NB4 (cell line): ENCODE results near the gene EDAR.

Experiments
- CTCF ChIP-seq: IDR thresholded peaks from one replicate; pipeline ENCODE4 v1.5.1; 2012; ENCODE audit warnings: low read depth, low read length
- MYC ChIP-seq: IDR thresholded peaks from 2 replicates; pipeline ENCODE4 v1.6.1; 2011; ENCODE audit warnings: low read depth, low read length
- POLR2A ChIP-seq: IDR thresholded peaks from 2 replicates; pipeline ENCODE4 v1.6.1; 2011; ENCODE audit warnings: mild to moderate bottlenecking; ENCODE audit not compliant: insufficient read length; ENCODE audit errors: extremely low read depth
- TF ChIP-seq, protein P1 (sequence below): IDR thresholded peaks from 2 replicates; pipeline ENCODE4 v1.6.1; 2011; ENCODE audit warnings: low read depth, low read length

DNA sequence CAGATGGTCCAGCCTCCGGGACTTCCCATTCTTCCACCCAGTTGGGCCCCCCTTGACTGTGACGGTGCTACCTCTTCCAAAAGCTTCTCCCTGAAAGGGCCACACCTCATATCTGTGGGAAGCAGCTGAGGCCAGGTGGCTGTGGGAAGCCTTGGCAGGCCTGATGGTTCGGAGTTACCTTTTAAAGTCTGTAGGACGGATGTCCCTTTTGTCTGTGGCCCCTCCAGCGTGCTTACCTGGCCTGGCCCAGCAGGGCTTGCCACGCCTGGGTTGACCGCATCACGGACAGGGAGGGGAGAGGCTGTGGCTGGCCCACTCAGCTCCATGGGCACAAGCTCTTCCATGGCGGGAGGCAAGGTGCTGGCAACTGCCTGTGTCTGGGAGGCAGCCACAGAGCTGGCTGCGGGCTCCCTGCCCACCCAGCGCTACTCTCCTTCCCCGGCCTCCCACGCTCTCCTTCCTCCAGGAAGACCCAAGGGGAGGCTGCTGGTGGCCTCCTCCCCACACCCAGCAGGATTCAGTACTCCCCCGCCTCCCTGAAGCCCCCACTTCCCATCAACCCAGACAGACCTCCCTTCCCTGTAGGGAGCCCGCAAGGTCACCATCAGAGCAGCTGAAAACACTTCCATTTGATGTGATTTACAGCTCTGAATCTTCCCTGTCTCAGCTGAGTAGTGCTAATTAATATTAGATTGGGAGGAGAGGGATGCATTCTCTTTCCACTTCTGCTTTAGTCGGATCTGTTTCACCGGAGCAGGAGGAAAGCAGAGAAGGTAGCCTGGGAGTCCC lies 52.8 kb downstream of the EDAR start:
- TF ChIP-seq CTCF, result no peak
- TF ChIP-seq MYC, result no peak
- TF ChIP-seq POLR2A, result no peak
- TF ChIP-seq, protein P1, sequence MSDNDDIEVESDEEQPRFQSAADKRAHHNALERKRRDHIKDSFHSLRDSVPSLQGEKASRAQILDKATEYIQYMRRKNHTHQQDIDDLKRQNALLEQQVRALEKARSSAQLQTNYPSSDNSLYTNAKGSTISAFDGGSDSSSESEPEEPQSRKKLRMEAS, result no peak
